VCaP (cell line): ENCODE measurements around the gene UBE2K.

Source experiments
- H3K27ac ChIP-seq: fragments of 450-650 bp; 2 replicates; pipeline ENCODE4 v1.5.1; 2017
- CTCF ChIP-seq: fragments of 450-650 bp; conservative IDR thresholded peaks from 2 replicates; pipeline ENCODE4 v1.5.1; 2017; ENCODE audit warnings: mild to moderate bottlenecking, moderate library complexity

Gene UBE2K

GRCh38 chr4:39814403-39815185 is 116.7 kb downstream of the UBE2K start:
- H3K27ac ChIP-seq = no peak overlapping the region
- TF ChIP-seq CTCF = no peak

- no peak overlapping the region for H3K27ac ChIP-seq
- TF ChIP-seq CTCF = no peak
Observed at GRCh38 chr4:39818646-39819045, 120.7 kb downstream of the UBE2K start.

GRCh38 chr4:39820186-39820585 is 122.2 kb downstream of the UBE2K start:
- no peak overlapping the region for H3K27ac ChIP-seq

GRCh38 chr4:39821951-39822350 is 124.0 kb downstream of the UBE2K start:
- no peak for TF ChIP-seq CTCF
- H3K27ac ChIP-seq = no peak overlapping the region

More at GRCh38 chr4:39820186-39820585, 122.2 kb downstream of the UBE2K start:
- no peak for TF ChIP-seq CTCF

- no peak for TF ChIP-seq CTCF
- no peak overlapping the region for H3K27ac ChIP-seq
Observed at GRCh38 chr4:39822662-39823061, 124.7 kb downstream of the UBE2K start.

- no peak for TF ChIP-seq CTCF
- H3K27ac ChIP-seq = no peak overlapping the region
Observed at GRCh38 chr4:39823191-39823590, 125.3 kb downstream of the UBE2K start.

- TF ChIP-seq CTCF = no peak
- H3K27ac ChIP-seq = no peak overlapping the region
Observed at GRCh38 chr4:39825090-39825489, 127.2 kb downstream of the UBE2K start.
